ENCODE results near the gene FGF19. TPM values are rescaled to one million over a fixed set of nuclear protein-coding genes. Genes with fewer than 3 reads are reported as not detected.

Gene FGF19
- total RNA-seq, 1 experiment from 2014 or later, result not detected

- no peaks in the 10 kb centered on the region for H3K27me3 ChIP-seq (ENCODE audit: low read length)
- H3K36me3 ChIP-seq (ENCODE audit: low read depth, low read length), result no peaks in the 10 kb centered on the region
- no peak overlapping the region for H3K4me3 ChIP-seq (ENCODE audit: low read length)
- no peak for DNase-seq
- no TSS peak for BruUV-seq (replicated peaks)
- no peaks in the 10 kb centered on the region for H4K20me1 ChIP-seq (ENCODE audit: low read length)
- TF ChIP-seq CTCF (conservative IDR thresholded peaks at IDR 0.05; ENCODE audit: low read depth, low read length) (no peak), EZH2 (IDR thresholded peaks at IDR 0.05; ENCODE audit: low read length, unreplicated experiment) (no peak), EZH2phosphoT487 (IDR thresholded peaks at IDR 0.05; ENCODE audit: borderline replicate concordance, low read length) (no peak)
- H3K4me1 ChIP-seq (ENCODE audit: insufficient read depth, low read length), result peaks cover 7% of the 10 kb centered on the region
- ChIA-PET POLR2A (ENCODE audit: unreplicated experiment) (no interaction called here), CTCF (interaction anchor here (0.6 kb wide), 1 partner anchor 62 kb away, joined by 5 read pairs; no protein-coding TSS in a partner anchor)
- H3F3A ChIP-seq (ENCODE audit: low read length, unreplicated experiment), result no peaks in the 10 kb centered on the region
- no peak overlapping the region for H3K27ac ChIP-seq (ENCODE audit: low read length)
- H2AFZ ChIP-seq (ENCODE audit: low read length), result no peak overlapping the region
- no peak overlapping the region for H3K4me2 ChIP-seq (ENCODE audit: low read length)
- ATAC-seq, result no peak
- no peaks in the 10 kb centered on the region for H3K9me3 ChIP-seq (ENCODE audit: low read length)
- no peaks in the 10 kb centered on the region for H3K9me2 ChIP-seq (replicated peaks; ENCODE audit: low read length)
- intact Hi-C loops (cut with micrococcal nuclease), result no loop called here
- H3K9ac ChIP-seq (ENCODE audit: low read length), result no peak overlapping the region
- no peaks in the 10 kb centered on the region for H3K79me2 ChIP-seq (ENCODE audit: low read length)
Measured at GRCh38 chr11:69746752-69747742, 43.2 kb upstream of the FGF19 start.

- Histone ChIP-seq H3K4me1 (ENCODE audit: insufficient read depth, low read length) (peaks cover 7% of the 10 kb centered on the region), H3K36me3 (ENCODE audit: low read depth, low read length) (no peaks in the 10 kb centered on the region), H2AFZ (ENCODE audit: low read length) (no peak overlapping the region), H3K27me3 (ENCODE audit: low read length) (no peaks in the 10 kb centered on the region), H3K79me2 (ENCODE audit: low read length) (no peaks in the 10 kb centered on the region), H3K9ac (ENCODE audit: low read length) (no peak overlapping the region), H3K9me2 (replicated peaks; ENCODE audit: low read length) (no peaks in the 10 kb centered on the region), H3K9me3 (ENCODE audit: low read length) (no peaks in the 10 kb centered on the region), H3F3A (ENCODE audit: low read length, unreplicated experiment) (no peaks in the 10 kb centered on the region), H4K20me1 (ENCODE audit: low read length) (no peaks in the 10 kb centered on the region), H3K4me3 (ENCODE audit: low read length) (no peak overlapping the region), H3K27ac (ENCODE audit: low read length) (no peak overlapping the region), H3K4me2 (ENCODE audit: low read length) (no peak overlapping the region)
- ChIA-PET POLR2A (ENCODE audit: unreplicated experiment) (no interaction called here), CTCF (no interaction called here)
- DNase-seq, result no peak
- BruUV-seq (replicated peaks), result no TSS peak
- no peak for ATAC-seq
- intact Hi-C loops (cut with micrococcal nuclease), result no loop called here
- TF ChIP-seq EZH2 (IDR thresholded peaks at IDR 0.05; ENCODE audit: low read length, unreplicated experiment) (no peak), EZH2phosphoT487 (IDR thresholded peaks at IDR 0.05; ENCODE audit: borderline replicate concordance, low read length) (no peak), CTCF (conservative IDR thresholded peaks at IDR 0.05; ENCODE audit: low read depth, low read length) (no peak)
Measured at GRCh38 chr11:69746140-69746539, 42.3 kb upstream of the FGF19 start.

DNA sequence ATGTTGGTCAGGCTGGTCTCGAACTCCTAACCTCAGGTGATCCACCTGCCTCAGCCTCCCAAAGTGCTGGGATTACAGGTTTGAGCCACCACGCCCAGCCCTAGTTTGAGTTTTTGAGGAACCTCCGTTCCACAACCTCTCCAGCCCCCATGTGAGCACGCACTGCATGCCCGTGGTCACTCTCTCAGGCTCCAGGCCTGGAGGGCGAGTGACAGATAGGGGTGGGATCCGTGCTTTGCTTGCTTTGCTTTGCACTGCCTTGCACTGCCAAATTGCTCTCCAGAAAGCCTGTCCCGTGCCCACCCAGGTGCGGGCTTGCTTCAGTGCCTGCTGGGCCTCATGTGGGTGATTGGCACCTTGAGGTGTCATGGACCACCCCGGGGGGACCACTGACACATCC is 41.4 kb upstream of the FGF19 start:
- ATAC-seq (no peak), DNase-seq (no peak)
- Histone ChIP-seq H3K9me3 (ENCODE audit: low read length) (no peaks in the 10 kb centered on the region), H3K79me2 (ENCODE audit: low read length) (no peaks in the 10 kb centered on the region), H3K4me1 (ENCODE audit: insufficient read depth, low read length) (peaks cover 7% of the 10 kb centered on the region), H3K4me3 (ENCODE audit: low read length) (no peak overlapping the region), H3K9me2 (replicated peaks; ENCODE audit: low read length) (no peaks in the 10 kb centered on the region), H3K27me3 (ENCODE audit: low read length) (no peaks in the 10 kb centered on the region), H3K4me2 (ENCODE audit: low read length) (no peak overlapping the region), H3K27ac (ENCODE audit: low read length) (no peak overlapping the region), H3K9ac (ENCODE audit: low read length) (no peak overlapping the region), H2AFZ (ENCODE audit: low read length) (no peak overlapping the region), H3F3A (ENCODE audit: low read length, unreplicated experiment) (no peaks in the 10 kb centered on the region), H4K20me1 (ENCODE audit: low read length) (no peaks in the 10 kb centered on the region), H3K36me3 (ENCODE audit: low read depth, low read length) (no peaks in the 10 kb centered on the region)
- no TSS peak for BruUV-seq (replicated peaks)
- CTCF ChIA-PET, result no interaction called here
- no peak for TF ChIP-seq EZH2 (IDR thresholded peaks at IDR 0.05; ENCODE audit: low read length, unreplicated experiment)
- TF ChIP-seq CTCF (conservative IDR thresholded peaks at IDR 0.05; ENCODE audit: low read depth, low read length), result no peak
- TF ChIP-seq EZH2phosphoT487 (IDR thresholded peaks at IDR 0.05; ENCODE audit: borderline replicate concordance, low read length), result no peak
- intact Hi-C loops (cut with micrococcal nuclease), result no loop called here
- POLR2A ChIA-PET (ENCODE audit: unreplicated experiment), result no interaction called here
